A549 (cell line): Measurements from ENCODE around the gene FRS2. TPM values are rescaled to one million over a fixed set of nuclear protein-coding genes. Genes with fewer than 3 reads are reported as not detected.

Experiments
- ATAC-seq, 2 experiments: fragments of 200-7000 bp in 1 of 2; fragments of >200 bp in 1 of 2; cut with Nextera tagmentation in 1 of 2; cut with Tn5 transposase in 1 of 2; 3 replicates each; pipeline versions ENCODE4 v1.8.0 to v1.9.1; 2018 to 2020; ENCODE audit warnings: mild to moderate bottlenecking in 1 of 2, moderate library complexity in 1 of 2
- CTCF ChIA-PET: fragments of 300-600 bp; sonication (Branson Sonifier 250); formaldehyde crosslinking; extraction: SDS; loops from one replicate; lab custom pipeline; 2021; ENCODE audit warnings: antibody characterized with exemption, inconsistent platforms; lab: Yijun Ruan, JAX
- POLR2A ChIA-PET: fragments of 350-600 bp; formaldehyde crosslinking; extraction: SDS; loops from one replicate; lab custom pipeline; 2021; ENCODE audit warnings: antibody characterized with exemption, inconsistent platforms; lab: Yijun Ruan, JAX
- DNase-seq, 2 experiments: peaks; one replicate each; pipeline versions ENCODE4 v3.0.0 to v3.0.0-alpha.2; 2011 to 2016; ENCODE audit warnings: low read depth in 1 of 2, low spot score in 1 of 2
- FAIRE-seq: peaks from 2 replicates; lab custom pipeline; 2011; peaks lifted over from hg19 to GRCh38; lab: Jason Lieb, UNC
- H3K27ac ChIP-seq, 2 experiments: fragments of >200 bp; sonication (Bioruptor Twin); formaldehyde crosslinking; 3 replicates each; pipeline ENCODE4 v1.5.1; 2016 to 2017
- H3K4me1 ChIP-seq: fragments of >200 bp; sonication (Bioruptor Twin); formaldehyde crosslinking; 3 replicates; pipeline ENCODE4 v1.6.1; 2016
- H3K4me2 ChIP-seq: fragments of >200 bp; sonication (Bioruptor Twin); formaldehyde crosslinking; 3 replicates; pipeline ENCODE4 v1.6.1; 2016
- H3K4me3 ChIP-seq: fragments of >200 bp; sonication (Bioruptor Twin); formaldehyde crosslinking; 3 replicates; pipeline ENCODE4 v1.5.1; 2016
- H3K9me3 ChIP-seq: fragments of >200 bp; sonication (Bioruptor Twin); formaldehyde crosslinking; 3 replicates; pipeline ENCODE4 v1.6.1; 2016
- CHD2 ChIP-seq: fragments of 150-350 bp; IDR thresholded peaks from 2 replicates; pipeline ENCODE4 v1.6.1; 2014; ENCODE audit warnings: low read length; ENCODE audit not compliant: partially characterized antibody
- EHF ChIP-seq: fragments of 250-450 bp; sonication (Bioruptor Pico); IDR thresholded peaks from 2 replicates; pipeline ENCODE4 v1.5.0; 2020; ENCODE audit warnings: mild to moderate bottlenecking
- EHMT2 ChIP-seq: fragments of 200-600 bp; sonication (generic); IDR thresholded peaks from 2 replicates; pipeline ENCODE4 v1.6.1; 2016; ENCODE audit warnings: antibody characterized with exemption, low read depth, mild to moderate bottlenecking, moderate library complexity
- EP300 ChIP-seq, 2 experiments: fragments of >200 bp; sonication (Bioruptor Twin); formaldehyde crosslinking; IDR thresholded peaks; 2 replicates in 1 of 2; 3 replicates in 1 of 2; pipeline ENCODE4 v1.6.1; 2016 to 2017
- HDAC2 ChIP-seq: fragments of 200-600 bp; sonication (generic); IDR thresholded peaks from 2 replicates; pipeline ENCODE4 v1.6.1; 2016
- HEYL ChIP-seq: fragments of 250-450 bp; sonication (Bioruptor Pico); IDR thresholded peaks from 2 replicates; pipeline ENCODE4 v1.8.0; 2021; ENCODE audit warnings: mild to moderate bottlenecking, moderate library complexity
- HOXA7 ChIP-seq: fragments of 250-450 bp; sonication (Bioruptor Pico); IDR thresholded peaks from 2 replicates; pipeline ENCODE4 v1.5.0; 2020; ENCODE audit warnings: mild to moderate bottlenecking, moderate library complexity
- JUNB ChIP-seq: fragments of >200 bp; sonication (Bioruptor Twin); formaldehyde crosslinking; IDR thresholded peaks from 2 replicates; pipeline ENCODE4 v1.6.1; 2016
- KDM1A ChIP-seq: fragments of 200-600 bp; sonication (generic); IDR thresholded peaks from 2 replicates; pipeline ENCODE4 v1.6.1; 2016; ENCODE audit warnings: low read depth, mild to moderate bottlenecking
- MAFK ChIP-seq: fragments of 450-650 bp; IDR thresholded peaks from 2 replicates; pipeline ENCODE4 v1.6.1; 2014; ENCODE audit not compliant: partially characterized antibody
- MYC ChIP-seq: IDR thresholded peaks from 2 replicates; pipeline ENCODE4 v1.6.1; 2012; ENCODE audit warnings: mild to moderate bottlenecking, inconsistent platforms, low read length, improper control_type of control experiment, borderline replicate concordance
- NFE2L2 ChIP-seq: fragments of 150-350 bp; conservative IDR thresholded peaks from 2 replicates; pipeline ENCODE4 v1.6.1; 2014; ENCODE audit warnings: low read length
- POLR2A ChIP-seq: IDR thresholded peaks from 2 replicates; pipeline ENCODE4 v1.6.1; 2012; ENCODE audit warnings: mild to moderate bottlenecking, low read length
- POLR2AphosphoS2 ChIP-seq: conservative IDR thresholded peaks from 2 replicates; pipeline ENCODE4 v1.6.1; 2012; ENCODE audit warnings: low read length, improper control_type of control experiment, inconsistent platforms
- RAD21 ChIP-seq, 2 experiments: fragments of >200 bp in 1 of 2; sonication (Bioruptor Twin) in 1 of 2; formaldehyde crosslinking in 1 of 2; IDR thresholded peaks in 1 of 2; conservative IDR thresholded peaks in 1 of 2; 2 replicates in 1 of 2; 3 replicates in 1 of 2; pipeline ENCODE4 v1.6.1; 2012 to 2018; ENCODE audit warnings: inconsistent platforms in 1 of 2
- RCOR1 ChIP-seq: fragments of 150-350 bp; IDR thresholded peaks from 2 replicates; pipeline ENCODE4 v1.6.1; 2014; ENCODE audit warnings: antibody characterized with exemption, low read length, low read depth
- RFX5 ChIP-seq: fragments of 450-650 bp; IDR thresholded peaks from 2 replicates; pipeline ENCODE4 v1.7.1; 2014; ENCODE audit warnings: antibody characterized with exemption, mild to moderate bottlenecking, moderate library complexity
- RNF2 ChIP-seq: fragments of 200-600 bp; sonication (generic); IDR thresholded peaks from 2 replicates; pipeline ENCODE4 v1.6.1; 2016; ENCODE audit warnings: low read depth, mild to moderate bottlenecking, antibody characterized with exemption, moderate library complexity, borderline replicate concordance
- TFCP2L1 ChIP-seq: fragments of 250-450 bp; sonication (Bioruptor Pico); IDR thresholded peaks from 2 replicates; pipeline ENCODE4 v1.5.0; 2021; ENCODE audit warnings: mild to moderate bottlenecking
- TP53 ChIP-seq: fragments of 250-450 bp; sonication (Bioruptor Pico); IDR thresholded peaks from 2 replicates; pipeline ENCODE4 v1.5.0; 2021; ENCODE audit warnings: mild to moderate bottlenecking, moderate library complexity
- ZNF302 ChIP-seq: fragments of 250-450 bp; sonication (Bioruptor Pico); IDR thresholded peaks from 2 replicates; pipeline ENCODE4 v1.9.0; 2021; ENCODE audit warnings: inconsistent platforms, mild to moderate bottlenecking, moderate library complexity
- WGBS: methylation state at CpG from one replicate; pipeline ENCODE4 v1.1.6; 2017; ENCODE audit errors: missing lambda C conversion rate; 5-methylcytosine and 5-hydroxymethylcytosine counted together
- polyA plus RNA-seq, 4 experiments: library from polyadenylated mRNA; depleted of rRNA in 3 of 4; stranded (reverse); fragments of >200 nt; fragmentation: RNase III in 1 of 4; extraction: RNeasy Plus Mini Kit Qiagen cat#74134 plus additional on column Dnase treatment in 1 of 4; gene quantifications; 2 replicates in 3 of 4; 3 replicates in 1 of 4; pipeline ENCODE4 v1.2.3, GENCODE V29; 2011 to 2017
- TF ChIP-seq, protein P1 (sequence below): fragments of >200 bp; sonication (Bioruptor Twin); formaldehyde crosslinking; IDR thresholded peaks from 2 replicates; pipeline ENCODE4 v1.6.1; 2016
- TF ChIP-seq, protein P2 (sequence below): fragments of 450-650 bp; IDR thresholded peaks from 2 replicates; pipeline ENCODE4 v1.6.1; 2014; ENCODE audit warnings: antibody characterized with exemption
- TF ChIP-seq, protein P3 (sequence below): IDR thresholded peaks from 2 replicates; pipeline ENCODE4 v1.6.1; 2012
- TF ChIP-seq, protein P4 (sequence below): fragments of 250-450 bp; sonication (Bioruptor Pico); IDR thresholded peaks from 2 replicates; pipeline ENCODE4 v1.5.0; 2021; ENCODE audit warnings: mild to moderate bottlenecking, moderate library complexity, borderline replicate concordance

Gene FRS2
- polyA plus RNA-seq, 2 of the 4 experiments (the other 2 are of a cell fraction): 14.9 to 28.6 TPM

DNA sequence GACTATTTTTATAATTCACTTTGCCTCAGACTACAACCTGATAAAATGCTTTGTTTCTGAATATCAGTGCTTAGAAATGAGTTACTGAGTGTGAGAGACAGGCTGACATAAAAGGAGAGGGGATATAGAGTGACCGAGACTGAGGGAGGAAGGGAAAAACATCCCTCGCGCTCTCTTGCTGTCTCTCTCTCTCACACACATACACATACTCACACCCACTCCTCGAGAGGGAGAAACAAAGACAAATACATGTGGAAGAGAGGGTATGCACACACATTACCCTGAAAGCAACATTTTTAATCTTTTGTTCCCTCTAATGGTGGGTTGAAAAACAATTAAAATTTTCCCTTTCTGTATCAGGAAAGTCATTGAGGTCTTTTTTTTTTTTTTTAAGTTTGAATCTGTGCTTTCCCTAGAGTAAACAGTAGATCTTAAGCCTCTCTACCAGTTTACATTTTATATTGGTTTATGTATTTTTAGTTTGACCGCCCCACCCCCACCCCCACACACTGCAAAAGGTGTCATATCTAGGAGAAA, 45.3 kb downstream of the FRS2 start:
- peak in 1 of 2 experiments; percentile 61; a peak in 3 of 6 replicates for ATAC-seq

DNA sequence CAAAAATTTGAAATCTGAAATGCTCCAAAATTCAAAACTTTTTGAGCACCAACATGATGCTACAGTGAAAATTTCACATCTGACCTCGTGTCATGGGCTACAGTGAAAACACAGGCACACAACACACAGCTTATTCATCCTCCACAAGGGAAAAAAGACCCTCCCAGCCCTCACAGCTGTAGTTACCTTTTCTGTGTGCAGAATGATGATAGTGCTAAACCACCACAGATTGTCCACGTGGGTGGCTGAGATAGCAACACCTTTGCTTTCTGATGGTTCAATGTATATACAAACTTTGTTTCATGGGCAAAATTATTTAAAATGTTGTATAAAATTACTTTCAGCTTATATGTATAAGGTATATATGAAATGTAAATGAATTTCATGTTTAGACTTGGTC, 46.8 kb downstream of the FRS2 start:
- Histone ChIP-seq H3K27ac (no peak overlapping the region), H3K9me3 (peaks cover 10% of the 10 kb centered on the region; the same call in 1 of the 3 replicates), H3K4me2 (no peak overlapping the region), H3K4me3 (no peak overlapping the region), H3K4me1 (peaks cover 41% of the 10 kb centered on the region)
- no peak for ATAC-seq
- ChIA-PET CTCF (no interaction called here), POLR2A (interaction anchor here (0.6 kb wide), 1 partner anchor 8 kb away, joined by 4 read pairs; no protein-coding TSS in a partner anchor)
- DNase-seq: no peak
- no peak for FAIRE-seq
- TF ChIP-seq HDAC2 (no peak), JUNB (no peak), TP53 (CRISPR knock-in tag) (no peak)
- TF ChIP-seq, protein P1, sequence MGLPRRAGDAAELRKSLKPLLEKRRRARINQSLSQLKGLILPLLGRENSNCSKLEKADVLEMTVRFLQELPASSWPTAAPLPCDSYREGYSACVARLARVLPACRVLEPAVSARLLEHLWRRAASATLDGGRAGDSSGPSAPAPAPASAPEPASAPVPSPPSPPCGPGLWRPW: no peak
- TF ChIP-seq, protein P2, sequence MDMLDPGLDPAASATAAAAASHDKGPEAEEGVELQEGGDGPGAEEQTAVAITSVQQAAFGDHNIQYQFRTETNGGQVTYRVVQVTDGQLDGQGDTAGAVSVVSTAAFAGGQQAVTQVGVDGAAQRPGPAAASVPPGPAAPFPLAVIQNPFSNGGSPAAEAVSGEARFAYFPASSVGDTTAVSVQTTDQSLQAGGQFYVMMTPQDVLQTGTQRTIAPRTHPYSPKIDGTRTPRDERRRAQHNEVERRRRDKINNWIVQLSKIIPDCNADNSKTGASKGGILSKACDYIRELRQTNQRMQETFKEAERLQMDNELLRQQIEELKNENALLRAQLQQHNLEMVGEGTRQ: no peak
- 74% methylated on average over 2 of the region's 2 CpGs for WGBS

More for the DNA sequence above, 45.3 kb downstream of the FRS2 start:
- 55% methylated on average over 5 of the region's 5 CpGs for WGBS
- Histone ChIP-seq H3K4me1 (peaks cover 54% of the 10 kb centered on the region), H3K9me3 (no peaks in the 10 kb centered on the region), H3K27ac (no peak overlapping the region), H3K4me2 (peak overlapping the region; percentile 22; the same call in 2 of the 3 replicates), H3K4me3 (no peak overlapping the region)
- ChIA-PET POLR2A (interaction anchor here (0.5 kb wide), 1 partner anchor 24 kb away, joined by 5 read pairs; no protein-coding TSS in a partner anchor), CTCF (interaction anchor here (1.1 kb wide), 1 partner anchor 13 kb away, joined by 4 read pairs; no protein-coding TSS in a partner anchor)
- FAIRE-seq: no peak
- TF ChIP-seq EP300 (IDR thresholded peaks at IDR 0.05): no peak
- no peak for TF ChIP-seq EHF (CRISPR knock-in tag)
- no peak for TF ChIP-seq RFX5
- no peak for TF ChIP-seq MAFK
- TF ChIP-seq MYC: no peak
- TF ChIP-seq RCOR1: no peak
- TF ChIP-seq, protein P2: no peak
- no peak for TF ChIP-seq TFCP2L1 (CRISPR knock-in tag)
- TF ChIP-seq ZNF302 (CRISPR knock-in tag): no peak
- TF ChIP-seq EHMT2: no peak
- TF ChIP-seq HEYL (CRISPR knock-in tag): no peak
- TF ChIP-seq POLR2AphosphoS2: no peak
- no peak for TF ChIP-seq POLR2A
- TF ChIP-seq, protein P3, sequence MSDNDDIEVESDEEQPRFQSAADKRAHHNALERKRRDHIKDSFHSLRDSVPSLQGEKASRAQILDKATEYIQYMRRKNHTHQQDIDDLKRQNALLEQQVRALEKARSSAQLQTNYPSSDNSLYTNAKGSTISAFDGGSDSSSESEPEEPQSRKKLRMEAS: no peak
- TF ChIP-seq, protein P4, sequence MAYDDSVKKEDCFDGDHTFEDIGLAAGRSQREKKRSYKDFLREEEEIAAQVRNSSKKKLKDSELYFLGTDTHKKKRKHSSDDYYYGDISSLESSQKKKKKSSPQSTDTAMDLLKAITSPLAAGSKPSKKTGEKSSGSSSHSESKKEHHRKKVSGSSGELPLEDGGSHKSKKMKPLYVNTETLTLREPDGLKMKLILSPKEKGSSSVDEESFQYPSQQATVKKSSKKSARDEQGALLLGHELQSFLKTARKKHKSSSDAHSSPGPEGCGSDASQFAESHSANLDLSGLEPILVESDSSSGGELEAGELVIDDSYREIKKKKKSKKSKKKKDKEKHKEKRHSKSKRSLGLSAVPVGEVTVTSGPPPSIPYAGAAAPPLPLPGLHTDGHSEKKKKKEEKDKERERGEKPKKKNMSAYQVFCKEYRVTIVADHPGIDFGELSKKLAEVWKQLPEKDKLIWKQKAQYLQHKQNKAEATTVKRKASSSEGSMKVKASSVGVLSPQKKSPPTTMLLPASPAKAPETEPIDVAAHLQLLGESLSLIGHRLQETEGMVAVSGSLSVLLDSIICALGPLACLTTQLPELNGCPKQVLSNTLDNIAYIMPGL (CRISPR knock-in tag): no peak
- no peak for TF ChIP-seq CHD2
- TF ChIP-seq, all 56 proteins: peak for 0
- DNase-seq: no peak

DNA sequence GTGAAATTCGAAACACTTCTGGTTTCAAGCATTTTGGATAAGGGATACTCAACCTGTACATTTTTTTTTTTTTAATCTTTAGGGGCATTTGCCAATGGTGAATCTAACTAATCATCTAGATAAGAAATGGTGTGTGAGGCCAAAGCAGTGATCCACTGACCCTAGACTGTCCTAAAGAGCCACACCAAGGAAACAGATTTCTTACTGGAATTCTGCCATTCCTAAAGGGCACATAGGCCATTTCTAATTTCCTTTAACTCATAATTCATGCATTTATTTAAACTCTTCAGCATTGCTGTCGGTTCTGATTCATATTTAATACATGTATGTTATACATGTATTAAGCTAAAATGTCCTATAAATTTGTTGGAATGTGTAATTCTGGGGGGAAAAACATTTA, 47.2 kb downstream of the FRS2 start:
- ChIA-PET POLR2A (interaction anchor here (0.6 kb wide), 1 partner anchor 7 kb away, joined by 4 read pairs; no protein-coding TSS in a partner anchor), CTCF (interaction anchor here (1.2 kb wide), 1 partner anchor 13 kb away, joined by 6 read pairs; no protein-coding TSS in a partner anchor)
- Histone ChIP-seq H3K4me1 (peaks cover 37% of the 10 kb centered on the region), H3K4me3 (no peak overlapping the region), H3K27ac (no peak overlapping the region), H3K4me2 (no peak overlapping the region), H3K9me3 (peaks cover 12% of the 10 kb centered on the region; the same call in 1 of the 3 replicates)
- TF ChIP-seq ZNF302 (CRISPR knock-in tag): no peak
- TF ChIP-seq HOXA7 (CRISPR knock-in tag): no peak
- TF ChIP-seq KDM1A: no peak
- TF ChIP-seq RAD21 (conservative IDR thresholded peaks at IDR 0.05 in 1 of 2, IDR thresholded peaks at IDR 0.05 in 1 of 2): no peak
- no peak for TF ChIP-seq RNF2
- no peak for TF ChIP-seq NFE2L2
- DNase-seq (no peak), FAIRE-seq (no peak), ATAC-seq (no peak)
- 91% methylated on average over 2 of the region's 2 CpGs for WGBS
